ENCODE data around the gene KIAA1958. TPM values are rescaled to one million over a fixed set of nuclear protein-coding genes. Genes with fewer than 3 reads are reported as not detected.

The KIAA1958 gene
- total RNA-seq, 1 experiment from 2014 or later: 2.0 TPM

DNA sequence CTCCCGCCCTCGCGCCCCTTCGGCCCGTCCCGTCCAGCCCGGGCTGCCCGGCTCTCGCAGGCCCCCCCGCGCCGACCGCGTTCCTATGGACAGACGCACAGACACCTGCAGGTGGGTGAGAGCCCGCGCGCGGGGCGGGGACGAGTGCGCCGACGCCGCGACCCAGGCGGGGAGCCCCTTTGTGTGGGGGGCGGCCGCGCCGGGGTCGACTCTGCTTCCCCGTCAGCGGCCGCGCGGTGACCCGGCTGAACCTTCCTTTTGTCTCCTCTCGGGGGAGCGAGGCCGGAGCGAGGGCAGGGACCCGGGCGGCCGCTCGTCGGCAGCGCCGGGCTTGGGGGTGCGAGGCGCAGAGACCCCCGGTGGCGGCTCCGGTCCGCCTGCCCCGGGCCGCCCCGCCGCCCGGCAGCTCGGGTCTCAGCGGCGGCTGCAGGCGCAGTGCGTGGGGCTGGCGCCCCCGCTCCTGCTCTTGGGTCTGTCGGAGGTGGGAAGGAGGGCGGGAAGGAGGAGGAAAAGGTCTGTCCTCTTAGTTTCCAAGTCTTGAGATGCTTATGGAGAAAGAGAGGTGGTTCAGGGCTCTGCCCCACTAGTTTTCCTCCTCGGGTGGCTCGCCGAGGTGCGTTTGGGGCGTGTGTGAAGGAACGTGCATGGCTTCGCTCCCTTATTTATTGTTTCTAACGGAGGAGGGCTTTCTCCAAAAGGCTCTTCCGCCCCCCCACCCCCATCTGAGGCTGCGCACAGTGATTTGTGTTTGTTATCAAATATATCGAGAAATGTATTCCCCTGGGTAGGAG, 576 bp downstream of the KIAA1958 start:
- DNase-seq (ENCODE audit: low read depth, low spot score): peak; percentile 56
- in situ Hi-C loops (cut with HindIII; ENCODE audit: low pct_unique_long_range_greater_than_20kb, low sequenced_read_pairs): no loop called here

DNA sequence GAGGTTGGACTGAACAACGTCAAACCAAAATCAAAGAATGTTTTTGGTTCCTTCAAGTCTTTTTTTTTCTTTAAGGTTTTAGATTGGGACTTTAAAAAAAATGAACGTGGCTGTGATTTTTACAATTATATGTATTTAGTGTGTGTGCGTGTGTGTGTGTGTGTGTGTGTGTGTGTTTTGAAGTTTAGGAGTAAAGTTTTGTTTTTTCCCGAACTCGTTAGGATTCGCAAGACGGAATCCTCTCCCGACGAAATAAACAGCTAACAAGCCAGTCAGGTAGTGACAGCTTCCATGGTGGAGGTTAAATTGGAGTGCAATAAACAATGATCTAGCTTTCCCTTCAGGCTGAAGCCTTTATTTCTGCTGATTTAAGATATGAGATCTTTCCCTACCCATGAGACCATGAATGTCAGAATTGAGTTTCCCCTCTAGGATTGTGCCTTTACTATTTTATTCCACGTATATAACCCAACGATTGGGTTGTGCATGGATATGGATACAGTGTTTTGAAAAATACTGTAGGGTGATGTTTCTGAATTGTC, 1.2 kb downstream of the KIAA1958 start:
- DNase-seq (ENCODE audit: low read depth, low spot score): peak; percentile 8
- in situ Hi-C loops (cut with HindIII; ENCODE audit: low pct_unique_long_range_greater_than_20kb, low sequenced_read_pairs): no loop called here

DNA sequence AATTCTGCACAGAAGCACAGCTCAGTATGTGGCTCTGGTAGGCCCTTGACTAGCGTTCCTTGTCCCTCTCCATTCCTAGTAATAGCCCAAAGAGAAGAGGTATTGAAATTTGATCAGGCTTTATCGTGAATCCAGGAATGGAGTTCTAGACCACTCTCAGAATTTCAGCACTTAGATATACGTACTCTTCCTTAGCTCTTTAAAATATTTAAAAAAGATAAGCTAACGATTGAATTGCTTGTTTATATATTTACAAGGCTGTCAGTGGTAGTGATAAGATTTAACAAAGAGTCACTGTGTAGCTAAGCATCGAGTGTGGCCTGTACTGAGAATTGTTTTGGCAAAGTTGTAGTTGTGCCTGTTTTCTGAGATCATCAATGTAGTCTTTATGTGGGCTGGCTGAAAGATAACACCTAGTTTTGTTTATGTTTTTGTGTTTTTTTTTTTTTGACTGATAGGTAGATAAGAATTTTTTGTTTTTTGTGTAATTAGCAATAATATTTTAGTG, 2.5 kb downstream of the KIAA1958 start:
- in situ Hi-C loops (cut with HindIII; ENCODE audit: low pct_unique_long_range_greater_than_20kb, low sequenced_read_pairs): no loop called here

DNA sequence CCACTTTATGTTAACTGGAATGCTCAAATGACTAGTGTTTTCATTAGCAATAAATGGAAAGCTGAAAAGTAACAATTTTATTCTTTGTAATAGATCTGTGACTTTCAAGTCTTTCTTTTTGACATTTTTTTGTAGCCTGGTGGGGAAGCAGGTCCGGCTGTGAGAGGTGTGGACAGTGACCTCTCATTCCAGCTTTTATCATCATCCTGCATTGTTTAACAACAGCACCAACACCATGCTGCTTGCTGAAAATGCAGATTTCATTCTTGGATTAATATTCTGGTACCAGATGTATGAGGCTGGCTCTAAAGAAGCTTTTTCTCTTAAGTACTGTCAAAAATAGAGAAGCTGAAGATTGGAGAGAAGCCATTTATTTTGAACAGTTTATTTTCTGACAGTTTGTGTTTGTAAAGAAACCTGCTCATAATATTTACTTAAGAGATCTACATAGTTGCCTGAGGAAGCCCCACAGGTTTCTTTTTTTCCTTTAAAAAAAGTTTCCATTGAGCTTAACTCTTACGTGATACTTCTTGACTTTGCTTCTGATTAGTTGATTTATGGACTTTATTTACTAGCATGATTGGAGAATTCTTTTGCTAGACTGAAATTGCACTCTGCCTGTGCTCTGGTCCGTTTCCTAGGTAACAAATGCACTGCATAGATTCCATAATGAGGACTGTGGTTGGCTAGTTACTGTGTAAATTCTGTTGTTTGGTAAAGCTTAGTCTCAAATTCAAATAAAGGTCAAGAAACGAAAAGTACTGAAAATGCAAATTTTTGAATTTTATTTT, 3.4 kb downstream of the KIAA1958 start:
- in situ Hi-C loops (cut with HindIII; ENCODE audit: low pct_unique_long_range_greater_than_20kb, low sequenced_read_pairs): no loop called here
- no peak for DNase-seq (ENCODE audit: low read depth, low spot score)

More for the DNA sequence above, 2.5 kb downstream of the KIAA1958 start:
- peak; percentile 6 for DNase-seq (ENCODE audit: low read depth, low spot score)

DNA sequence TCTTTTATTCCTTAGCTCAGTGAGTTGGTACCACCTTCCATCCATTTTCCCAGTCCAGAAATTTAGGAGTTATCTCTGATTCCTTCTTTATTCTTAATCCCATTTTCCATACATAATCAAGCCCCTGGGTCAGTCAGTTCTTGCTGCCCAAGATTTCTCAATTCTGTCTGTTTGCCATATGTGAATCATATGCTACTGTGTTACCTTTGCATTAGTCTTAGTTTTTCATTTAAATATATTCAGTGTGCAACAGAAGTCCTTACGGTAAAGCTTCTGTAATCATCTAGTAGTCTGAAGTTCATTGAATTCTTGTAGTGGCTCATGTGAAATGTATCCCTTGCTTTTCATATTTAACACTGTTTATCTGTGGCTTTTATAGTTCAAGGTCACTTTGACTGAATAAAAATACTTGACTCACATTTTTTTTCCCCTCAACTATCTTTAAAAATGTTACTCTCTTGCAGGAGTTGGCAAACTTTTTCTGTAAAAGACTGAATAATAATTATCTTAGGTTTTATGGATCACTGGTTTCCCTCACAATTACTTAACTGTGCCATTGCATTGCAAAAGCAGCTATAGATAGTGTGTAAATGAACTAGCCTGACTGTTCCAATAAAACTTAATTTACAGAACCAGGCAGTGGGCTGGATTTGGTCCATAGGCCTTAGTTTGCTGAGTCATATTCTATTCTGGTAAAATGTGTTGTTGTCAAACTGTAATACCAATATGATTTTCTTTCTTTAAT, 6.9 kb downstream of the KIAA1958 start:
- in situ Hi-C loops (cut with HindIII; ENCODE audit: low pct_unique_long_range_greater_than_20kb, low sequenced_read_pairs): no loop called here
- DNase-seq (ENCODE audit: low read depth, low spot score): no peak

DNA sequence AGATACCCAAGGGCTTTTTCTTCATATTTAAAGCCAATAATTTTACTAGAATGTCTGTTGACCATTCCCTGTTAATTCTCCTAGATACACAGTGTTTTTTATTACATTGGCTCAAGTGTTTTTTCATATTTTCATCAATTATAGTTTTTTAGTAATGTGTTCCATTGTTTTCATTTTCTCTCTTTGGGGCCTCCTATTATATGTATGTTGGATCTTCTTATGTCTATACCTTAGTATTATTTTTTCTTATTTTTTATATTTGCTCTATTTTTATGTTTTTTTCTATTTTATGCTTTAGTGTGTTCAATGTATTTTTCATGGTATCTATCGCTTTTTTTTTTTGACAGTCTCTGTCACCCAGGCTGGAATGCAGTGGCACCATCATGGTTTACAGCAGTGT, 7.5 kb downstream of the KIAA1958 start:
- in situ Hi-C loops (cut with HindIII; ENCODE audit: low pct_unique_long_range_greater_than_20kb, low sequenced_read_pairs): no loop called here
- no peak for DNase-seq (ENCODE audit: low read depth, low spot score)

DNA sequence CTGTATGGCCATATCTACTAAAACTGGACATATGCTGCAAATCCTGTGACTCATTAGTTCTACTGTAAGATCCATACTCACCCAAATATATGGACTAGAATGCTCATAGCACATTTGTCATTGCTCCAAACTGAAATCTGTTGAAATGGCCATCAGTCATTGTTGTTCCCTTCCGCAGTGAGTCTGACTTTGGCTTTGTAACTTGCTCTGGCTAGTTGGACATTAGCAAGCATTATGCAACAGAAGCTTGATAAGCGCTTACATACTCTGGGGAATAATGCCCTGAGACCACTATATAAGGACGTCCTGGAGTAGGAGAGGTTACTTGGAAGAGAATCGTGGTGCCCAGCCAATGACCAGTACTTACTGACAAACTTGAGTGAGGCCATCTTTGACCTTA, 9.0 kb downstream of the KIAA1958 start:
- no peak for DNase-seq (ENCODE audit: low read depth, low spot score)
- in situ Hi-C loops (cut with HindIII; ENCODE audit: low pct_unique_long_range_greater_than_20kb, low sequenced_read_pairs): no loop called here

DNA sequence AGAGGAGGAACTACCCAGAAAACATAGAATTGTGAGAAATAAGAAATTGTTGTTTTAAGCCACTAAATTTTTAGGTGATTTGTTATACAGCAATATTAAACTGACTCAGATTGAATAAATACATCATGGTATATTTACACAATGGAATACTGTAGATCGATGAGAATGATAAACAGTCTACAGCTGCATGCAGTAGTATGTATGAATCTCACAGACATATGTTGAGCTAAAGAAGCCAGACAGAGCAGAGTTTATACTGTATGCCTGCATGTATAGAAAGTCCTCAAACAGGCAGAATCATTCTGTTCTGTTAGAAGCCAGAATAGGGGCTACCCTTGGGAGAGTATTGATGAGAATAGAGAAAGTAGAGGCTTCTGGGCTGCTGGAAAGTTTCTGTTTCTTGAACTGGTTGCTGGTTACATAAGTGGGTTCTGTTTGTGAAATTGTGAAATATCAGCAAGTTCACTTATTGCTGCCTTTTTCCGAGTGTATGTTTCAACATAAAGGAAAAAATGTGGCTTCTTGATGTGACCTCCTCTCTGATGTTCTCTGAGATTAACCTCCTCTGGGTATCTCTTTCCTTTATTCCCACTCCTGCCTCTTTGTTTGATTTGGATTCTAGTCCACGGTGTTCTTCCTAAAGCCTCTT, 9.6 kb downstream of the KIAA1958 start:
- in situ Hi-C loops (cut with HindIII; ENCODE audit: low pct_unique_long_range_greater_than_20kb, low sequenced_read_pairs): no loop called here
- no peak for DNase-seq (ENCODE audit: low read depth, low spot score)

DNA sequence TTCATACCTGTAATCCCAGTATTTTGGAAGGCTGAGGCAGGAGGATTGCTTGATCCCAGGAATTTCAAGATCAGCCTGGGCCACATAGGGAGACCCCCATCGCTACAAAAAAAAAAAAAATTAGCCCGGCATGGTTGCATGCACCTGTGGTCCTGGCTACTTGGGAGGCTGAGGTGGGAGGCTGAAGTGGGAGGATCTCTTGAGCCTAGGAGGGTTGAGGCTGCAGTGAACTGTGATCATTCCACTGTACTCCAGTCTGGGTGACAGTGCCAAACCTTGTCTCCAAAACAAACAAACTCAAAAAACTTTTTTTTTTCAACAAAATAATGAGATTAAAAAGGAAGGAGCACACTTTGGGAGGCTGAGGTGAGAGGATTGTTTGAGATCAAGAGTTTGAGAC, 14.2 kb downstream of the KIAA1958 start:
- no peak for DNase-seq (ENCODE audit: low read depth, low spot score)
- in situ Hi-C loops (cut with HindIII; ENCODE audit: low pct_unique_long_range_greater_than_20kb, low sequenced_read_pairs): no loop called here

DNA sequence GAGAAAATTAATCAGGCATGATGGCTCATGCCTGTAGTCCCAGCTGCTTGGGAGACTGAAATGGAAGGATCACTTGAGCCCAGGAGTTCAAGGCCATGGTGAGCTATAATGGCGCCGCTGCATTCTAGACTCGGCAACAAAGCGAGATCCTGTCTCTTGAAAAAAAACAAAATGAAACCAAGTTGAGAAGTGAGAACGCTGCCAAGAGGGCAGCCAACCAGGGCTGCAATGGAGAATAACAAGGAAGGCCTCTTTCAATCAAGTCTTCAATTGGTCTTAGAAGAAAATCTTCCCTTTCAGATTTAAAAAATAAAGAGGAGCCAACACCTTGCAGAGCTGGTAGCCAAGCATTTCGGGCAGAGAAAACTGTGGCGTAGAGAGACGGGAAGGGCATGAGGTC, 14.7 kb downstream of the KIAA1958 start:
- in situ Hi-C loops (cut with HindIII; ENCODE audit: low pct_unique_long_range_greater_than_20kb, low sequenced_read_pairs): no loop called here
- no peak for DNase-seq (ENCODE audit: low read depth, low spot score)

DNA sequence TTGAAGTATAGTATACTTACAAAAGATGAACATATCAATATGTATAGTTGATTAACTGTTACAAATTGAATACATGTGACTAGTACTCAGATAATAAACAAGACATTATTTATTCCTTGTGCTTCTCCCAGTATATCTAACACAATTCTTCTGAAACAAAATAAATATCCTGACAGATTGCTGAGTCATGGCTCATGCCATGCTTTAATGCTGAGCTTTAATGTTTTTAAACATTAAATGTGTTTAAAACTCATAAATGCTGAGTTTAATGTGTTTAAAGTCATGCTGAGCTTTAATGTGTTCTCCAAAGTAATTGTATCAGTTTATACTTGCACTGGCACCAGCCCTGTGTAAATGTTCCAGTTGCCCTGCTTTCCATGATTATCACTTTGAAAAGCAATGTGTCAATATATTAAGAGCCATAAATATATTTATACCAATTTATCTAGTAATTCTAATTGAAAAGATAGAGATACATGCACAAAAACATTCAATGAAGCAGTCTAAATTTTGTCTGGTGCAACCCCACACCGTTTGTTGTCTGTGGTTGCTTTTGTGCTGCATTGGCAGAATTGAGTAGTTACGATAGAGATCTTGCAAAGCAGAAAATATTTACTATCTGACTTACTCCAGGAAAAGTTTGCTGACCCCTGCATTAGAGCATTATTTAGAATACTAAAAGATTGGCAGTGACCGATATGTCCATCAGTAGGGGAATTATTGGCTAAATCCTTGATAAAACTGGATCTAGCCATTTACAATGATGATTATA, 15.7 kb downstream of the KIAA1958 start:
- in situ Hi-C loops (cut with HindIII; ENCODE audit: low pct_unique_long_range_greater_than_20kb, low sequenced_read_pairs): no loop called here

DNA sequence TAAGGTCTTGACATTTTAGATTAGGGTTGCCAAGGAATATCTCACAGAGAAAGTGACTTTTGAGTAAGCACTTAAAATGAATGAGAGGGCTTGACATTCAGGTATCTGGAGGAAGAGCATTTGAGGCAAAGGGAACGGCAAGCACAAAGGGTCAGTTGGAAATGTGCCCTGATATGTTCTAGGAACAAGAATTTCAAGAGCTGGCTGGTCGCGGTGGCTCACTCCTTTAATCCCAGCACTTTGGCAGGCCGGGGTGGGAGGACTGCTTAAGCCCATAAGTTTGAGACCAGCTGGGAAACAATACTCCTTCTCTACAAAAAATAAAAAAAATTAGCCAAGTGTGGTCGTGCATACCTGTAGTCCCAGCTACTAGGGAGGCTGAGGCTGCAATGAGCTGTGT, 16.5 kb downstream of the KIAA1958 start:
- in situ Hi-C loops (cut with HindIII; ENCODE audit: low pct_unique_long_range_greater_than_20kb, low sequenced_read_pairs): no loop called here
- no peak for DNase-seq (ENCODE audit: low read depth, low spot score)

More for the DNA sequence above, 15.7 kb downstream of the KIAA1958 start:
- DNase-seq (ENCODE audit: low read depth, low spot score): no peak

DNA sequence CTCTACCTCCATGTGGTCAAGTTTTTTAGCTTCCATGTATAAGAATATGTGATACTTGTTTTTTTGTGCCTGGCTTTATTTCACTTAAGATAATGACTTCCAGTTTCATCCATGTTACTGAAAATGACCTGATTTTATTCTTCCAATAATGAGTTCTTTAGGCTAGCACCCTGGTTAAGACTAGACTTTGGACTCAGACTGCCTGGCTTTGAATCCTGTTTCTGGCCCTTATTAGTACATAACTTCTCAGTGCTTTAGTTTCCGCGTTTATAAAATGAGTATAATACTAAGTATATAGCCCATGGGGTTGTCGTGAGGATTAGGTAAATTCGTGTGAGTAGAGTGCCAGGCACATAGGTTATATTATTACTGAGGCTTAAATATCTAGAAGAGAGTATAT, 18.5 kb downstream of the KIAA1958 start:
- no peak for DNase-seq (ENCODE audit: low read depth, low spot score)
- in situ Hi-C loops (cut with HindIII; ENCODE audit: low pct_unique_long_range_greater_than_20kb, low sequenced_read_pairs): no loop called here

DNA sequence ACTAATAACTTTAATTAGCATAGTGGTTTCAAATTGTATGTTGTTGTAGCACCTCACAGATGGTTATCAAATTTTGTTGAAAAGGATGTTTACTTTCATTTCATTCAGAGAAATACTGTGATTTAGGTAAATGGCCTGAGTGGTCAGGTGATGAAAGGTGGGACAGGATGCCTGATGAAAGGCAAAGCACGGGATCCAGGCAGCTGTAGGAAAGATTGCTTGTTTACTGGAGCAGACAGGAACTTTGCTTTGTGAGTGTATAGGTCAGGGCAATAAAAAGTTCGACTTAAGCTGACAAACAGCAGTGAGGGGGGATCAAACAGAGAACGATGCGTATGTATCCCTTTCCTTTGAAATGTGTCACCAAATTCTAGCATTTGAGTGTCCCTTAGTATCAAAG, 19.0 kb downstream of the KIAA1958 start:
- DNase-seq (ENCODE audit: low read depth, low spot score): no peak
- in situ Hi-C loops (cut with HindIII; ENCODE audit: low pct_unique_long_range_greater_than_20kb, low sequenced_read_pairs): no loop called here

DNA sequence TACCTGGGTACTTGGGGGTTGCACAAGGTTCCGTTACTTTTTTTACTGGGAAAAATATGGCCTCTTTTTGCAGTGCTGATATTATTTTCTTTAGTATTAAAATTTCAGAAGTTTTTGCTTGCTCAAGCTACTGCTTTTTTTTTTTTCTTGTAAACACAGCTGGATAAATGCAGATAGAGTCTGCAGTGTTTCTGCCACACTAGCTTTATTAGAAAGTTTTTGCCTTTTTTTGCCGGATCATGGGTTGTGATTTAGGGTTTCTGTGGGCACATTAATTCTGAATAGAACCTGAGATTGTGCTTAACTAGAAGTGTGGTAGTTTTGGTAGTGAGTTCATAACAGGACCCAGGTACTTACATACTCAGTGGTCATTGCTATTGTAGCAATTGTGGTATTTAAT, 19.9 kb downstream of the KIAA1958 start:
- in situ Hi-C loops (cut with HindIII; ENCODE audit: low pct_unique_long_range_greater_than_20kb, low sequenced_read_pairs): no loop called here

DNA sequence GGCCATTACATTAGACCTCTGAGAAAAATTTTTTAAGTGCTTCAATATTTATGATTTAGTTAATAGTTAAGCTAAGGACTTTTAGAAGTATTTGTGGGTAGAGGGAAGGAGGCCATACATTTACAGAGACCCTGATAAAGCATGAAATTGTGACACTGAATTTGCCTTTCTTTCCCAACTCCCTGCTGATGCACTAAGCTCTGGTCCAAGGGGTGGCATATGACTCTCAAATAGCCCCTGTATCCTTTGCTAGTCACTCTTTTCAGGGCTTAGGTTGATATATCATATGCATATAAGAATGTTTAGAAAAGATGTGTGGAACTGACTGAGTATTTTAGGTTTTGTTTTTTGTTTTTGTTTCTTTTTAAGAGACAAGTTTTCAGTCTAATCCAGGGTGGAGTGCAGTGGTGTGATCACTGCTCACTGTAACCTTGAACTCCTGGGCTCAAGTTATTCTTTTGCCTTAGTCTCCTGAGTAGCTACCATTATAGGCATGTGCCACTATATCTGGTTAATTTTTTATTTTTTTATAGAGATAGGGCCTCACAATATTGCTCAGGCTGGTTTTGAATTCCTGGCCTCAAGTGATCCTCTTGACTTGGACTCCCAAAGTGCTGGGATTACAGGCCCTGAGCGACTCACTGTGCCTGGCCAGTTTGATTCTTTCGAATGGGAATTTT, 20.5 kb downstream of the KIAA1958 start:
- in situ Hi-C loops (cut with HindIII; ENCODE audit: low pct_unique_long_range_greater_than_20kb, low sequenced_read_pairs): no loop called here
- DNase-seq (ENCODE audit: low read depth, low spot score): no peak

More for the DNA sequence above, 19.9 kb downstream of the KIAA1958 start:
- no peak for DNase-seq (ENCODE audit: low read depth, low spot score)
